Dedifferentiated amniotic fluid mesenchymal stem cell (primary cell): ENCODE data around the gene TNFRSF4.

Source experiments
- DNase-seq: peaks from one replicate; pipeline ENCODE4 v3.0.0-alpha.2; 2016; ENCODE audit errors: extremely low spot score

TNFRSF4 gene

DNA sequence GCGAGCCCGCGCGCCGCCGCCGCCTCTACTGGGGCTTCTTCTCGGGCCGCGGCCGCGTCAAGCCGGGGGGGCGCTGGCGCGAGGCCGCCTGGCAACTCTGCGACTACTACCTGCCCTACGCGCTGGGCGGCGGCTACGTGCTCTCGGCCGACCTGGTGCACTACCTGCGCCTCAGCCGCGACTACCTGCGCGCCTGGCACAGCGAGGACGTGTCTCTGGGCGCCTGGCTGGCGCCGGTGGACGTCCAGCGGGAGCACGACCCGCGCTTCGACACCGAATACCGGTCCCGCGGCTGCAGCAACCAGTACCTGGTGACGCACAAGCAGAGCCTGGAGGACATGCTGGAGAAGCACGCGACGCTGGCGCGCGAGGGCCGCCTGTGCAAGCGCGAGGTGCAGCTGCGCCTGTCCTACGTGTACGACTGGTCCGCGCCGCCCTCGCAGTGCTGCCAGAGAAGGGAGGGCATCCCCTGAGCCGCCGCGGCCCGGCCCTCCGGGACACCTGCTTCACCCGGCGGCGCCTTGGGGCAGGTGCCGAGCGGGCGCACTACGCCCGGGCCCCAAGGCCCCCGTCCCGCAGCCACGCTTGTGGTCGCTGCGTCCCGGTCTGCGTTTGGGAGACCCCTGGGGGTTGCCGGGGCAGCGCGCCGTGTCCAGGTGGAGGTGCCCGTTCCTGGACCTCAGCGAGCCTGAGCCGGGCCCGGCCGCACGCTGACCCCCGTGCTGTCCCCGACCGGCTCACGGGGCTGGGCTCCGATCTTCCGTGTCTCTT is 19.0 kb upstream of the TNFRSF4 start:
- no peak for DNase-seq

GRCh38 chr1:1232208-1232795 is 18.3 kb upstream of the TNFRSF4 start, which contains the start of gene B3GALT6:
B3GALT6 (plus strand) TSS chr1:1232237; CDS start chr1:1232279, 42 bp downstream.
- DNase-seq = no peak

- DNase-seq = peak; percentile 90
These were observed 17.7 kb upstream of the TNFRSF4 start, which contains the start of gene SDF4 for GRCh38 chr1:1231400-1232207. SDF4 (minus strand) TSS chr1:1232001; CDS start chr1:1228772, 3,229 bp downstream.

DNA sequence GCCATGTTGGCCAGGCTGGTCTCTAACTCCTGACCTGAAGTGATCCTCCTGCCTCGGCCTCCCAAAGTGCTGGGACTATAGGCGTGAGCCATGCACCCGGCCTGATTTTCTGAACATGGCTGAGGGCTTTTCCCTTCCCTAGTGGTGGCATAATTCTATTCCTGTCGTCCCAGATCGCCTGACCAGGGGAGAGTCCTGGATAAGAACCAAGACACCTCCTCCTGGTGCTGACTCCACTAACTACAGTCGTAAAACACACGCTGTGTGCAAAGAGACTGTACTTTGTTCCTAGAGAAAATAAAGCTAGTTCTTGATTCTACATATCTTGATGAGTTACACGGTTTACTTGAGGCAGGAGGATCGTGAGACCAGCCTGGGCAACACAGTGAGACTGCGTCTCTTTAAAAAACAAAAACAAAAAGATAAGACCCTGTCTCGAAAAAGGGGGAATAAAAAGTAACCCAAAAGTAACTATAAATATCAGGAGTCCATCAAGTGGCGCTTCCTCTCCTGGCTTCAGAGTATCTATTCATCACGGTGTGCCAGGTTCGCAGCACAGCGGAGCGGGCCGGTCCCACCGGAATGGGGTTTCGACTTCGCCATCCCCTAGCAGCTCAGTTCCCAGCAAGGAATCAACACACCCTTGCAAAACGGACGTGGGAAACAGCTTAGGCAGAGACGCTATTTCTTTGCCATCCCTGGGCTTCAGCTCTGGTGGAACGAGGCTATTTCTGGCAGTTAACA is 16.9 kb upstream of the TNFRSF4 start:
- peak; percentile 23 for DNase-seq

DNA sequence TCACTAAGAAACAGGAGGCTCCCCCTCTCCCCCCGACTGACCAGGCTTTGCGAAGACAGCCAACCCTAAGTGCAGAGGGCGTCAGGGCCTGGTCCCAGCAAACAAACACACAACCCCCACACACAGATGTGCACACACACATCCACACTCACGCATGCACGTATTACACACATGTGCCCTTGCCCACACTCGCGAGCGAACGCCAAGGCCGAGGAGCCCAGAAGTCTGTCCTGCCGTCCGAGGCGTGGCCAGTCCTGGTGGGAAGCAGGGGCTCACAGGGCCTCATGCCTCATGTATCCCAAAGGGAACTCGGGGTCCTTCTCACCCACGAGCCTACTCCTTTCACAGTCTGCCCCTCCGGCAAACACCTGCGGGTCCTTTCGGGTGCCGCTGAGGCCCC is 15.8 kb upstream of the TNFRSF4 start:
- no peak for DNase-seq

DNA sequence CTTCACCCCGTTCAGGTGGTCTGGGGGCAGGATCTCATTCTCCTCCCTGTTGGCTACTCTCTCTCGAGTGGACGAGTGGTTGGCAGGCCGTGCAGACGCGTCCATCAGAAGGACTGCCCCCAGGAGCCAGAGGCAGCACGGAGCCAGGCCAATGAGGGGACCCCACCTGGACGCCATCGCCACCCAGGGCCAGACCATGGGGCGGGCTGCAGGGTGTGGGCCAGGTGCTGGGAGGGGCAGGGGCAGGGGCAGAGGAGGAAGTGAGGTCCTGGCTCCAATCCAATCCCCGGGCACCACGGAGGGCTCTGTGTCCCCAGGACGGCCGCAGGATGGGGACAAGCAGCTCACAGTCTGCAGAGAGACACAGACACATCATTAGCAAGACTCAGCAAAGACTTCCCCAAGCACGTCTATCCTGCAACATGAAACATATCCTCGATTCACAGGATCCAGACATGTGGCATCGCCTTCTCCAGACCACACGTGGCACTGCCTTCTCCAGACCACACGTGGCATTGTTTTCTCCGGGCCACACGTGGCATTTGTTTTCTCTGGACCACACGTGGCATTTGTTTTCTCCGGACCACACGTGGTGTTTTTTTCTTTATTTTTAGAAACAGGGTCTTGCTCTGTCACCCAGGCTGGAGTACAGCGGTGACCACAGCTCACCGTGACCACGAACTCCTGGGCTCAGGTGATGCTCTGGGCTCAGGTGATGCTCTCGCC is 14.8 kb upstream of the TNFRSF4 start:
- no peak for DNase-seq

DNA sequence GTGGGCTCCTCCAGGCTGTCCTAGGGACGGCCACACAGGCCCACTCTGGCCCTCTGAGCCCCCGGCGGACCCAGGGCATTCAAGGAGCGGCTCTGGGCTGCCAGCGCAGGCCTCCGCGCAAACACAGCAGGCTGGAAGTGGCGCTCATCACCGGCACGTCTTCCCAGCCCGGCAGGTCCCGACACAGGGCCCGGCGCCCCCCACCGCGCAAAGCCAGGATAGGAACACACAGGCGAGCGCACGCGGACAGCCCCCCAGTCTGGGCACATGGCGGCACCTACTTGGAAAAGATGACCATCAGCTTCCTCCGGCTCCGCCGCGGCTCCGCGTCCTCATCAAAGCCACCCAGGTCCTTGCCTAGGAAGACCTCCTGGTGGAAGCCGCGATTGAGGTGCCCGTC is 14.2 kb upstream of the TNFRSF4 start:
- no peak for DNase-seq

DNA sequence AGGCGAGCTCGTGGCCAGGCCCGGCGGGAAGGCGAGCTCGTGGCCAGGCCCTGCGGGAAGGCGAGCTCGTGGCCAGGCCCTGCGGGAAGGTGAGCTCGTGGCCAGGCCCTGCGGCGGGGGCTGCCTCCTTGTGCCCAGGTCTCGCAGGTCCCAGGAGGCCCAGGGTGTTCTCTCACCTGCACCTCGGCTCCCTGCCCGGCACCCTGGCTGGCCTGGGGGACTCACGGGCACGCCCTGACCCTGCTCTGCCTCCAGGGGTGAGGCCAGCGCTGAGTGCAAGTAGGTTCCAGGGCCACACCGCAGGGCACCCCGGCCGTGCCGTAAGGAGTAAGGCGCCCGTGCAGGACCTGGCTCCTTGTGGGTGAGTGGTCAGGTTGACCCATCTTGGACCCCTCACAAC is 13.4 kb upstream of the TNFRSF4 start:
- DNase-seq = no peak

- no peak for DNase-seq
These were observed 12.8 kb upstream of the TNFRSF4 start for GRCh38 chr1:1226566-1227362.

- DNase-seq = no peak
These were observed 12.0 kb upstream of the TNFRSF4 start for GRCh38 chr1:1225913-1226312.

DNA sequence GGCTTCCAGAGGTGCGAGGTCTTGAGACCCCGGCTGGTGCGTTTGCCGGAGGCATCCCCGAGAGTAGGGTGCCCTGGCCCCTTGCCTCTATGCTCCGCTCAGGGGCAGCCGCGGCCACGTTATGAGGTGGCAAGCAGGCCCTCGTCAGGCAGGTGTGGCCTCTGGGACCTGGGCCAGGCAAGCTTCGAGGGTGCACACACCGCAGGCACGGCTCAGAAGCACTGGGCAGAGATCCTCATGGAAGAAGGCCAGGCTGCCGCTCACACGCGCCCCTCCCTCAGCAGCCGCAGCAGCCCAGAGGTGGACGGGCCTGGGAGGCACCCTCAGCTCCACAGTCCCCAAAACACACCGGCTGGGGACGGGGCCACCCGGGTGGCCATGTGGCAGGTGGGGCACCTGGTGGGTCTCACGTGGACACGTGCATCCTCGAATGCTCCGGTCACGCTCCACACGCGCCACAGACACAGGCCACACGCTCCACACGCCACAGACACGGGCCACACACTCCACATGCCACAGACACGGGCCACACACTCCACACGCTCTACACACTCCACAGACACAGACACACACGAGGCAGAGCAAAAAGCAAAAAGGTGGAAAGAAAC is 11.4 kb upstream of the TNFRSF4 start:
- DNase-seq = no peak

DNA sequence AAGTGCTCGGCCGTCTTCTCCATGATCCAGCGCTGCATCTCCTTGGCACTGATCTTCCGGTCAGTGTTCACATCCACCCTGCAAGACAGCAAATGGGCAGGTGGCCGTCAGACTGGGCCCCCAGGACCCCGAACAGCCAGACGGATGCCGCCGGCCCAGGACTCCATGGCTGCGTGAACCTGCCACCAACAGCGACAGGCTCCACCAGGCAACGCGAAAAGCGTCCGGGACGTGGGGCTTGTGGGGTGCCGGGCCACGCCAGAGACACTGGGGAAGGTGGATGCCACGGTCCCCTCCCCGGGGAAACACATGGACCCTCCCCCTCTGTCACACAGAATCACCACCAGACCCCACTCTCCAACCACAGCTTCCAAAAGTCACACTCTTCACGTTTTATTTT is 9.9 kb upstream of the TNFRSF4 start:
- DNase-seq = no peak

DNA sequence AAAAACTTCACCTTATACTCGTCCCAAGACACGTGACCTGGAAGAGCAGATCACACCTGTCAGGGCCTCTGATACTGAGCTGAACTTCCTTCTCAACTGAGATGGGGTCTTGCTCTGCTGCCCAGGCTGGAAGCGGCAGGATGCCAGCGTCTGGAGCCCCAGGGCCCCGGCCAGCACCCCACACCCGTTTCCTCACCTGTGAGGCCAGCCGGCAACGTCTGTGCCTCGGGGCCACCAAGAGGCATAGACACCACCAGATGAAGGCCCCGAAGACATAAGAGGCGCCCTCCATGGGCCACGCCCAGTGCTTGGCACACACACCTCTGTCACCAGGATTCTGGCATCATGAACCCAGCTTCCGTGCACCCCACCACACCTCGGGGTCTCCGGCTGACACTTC is 9.4 kb upstream of the TNFRSF4 start:
- no peak for DNase-seq

GRCh38 chr1:1222575-1223225 is 8.7 kb upstream of the TNFRSF4 start:
- no peak for DNase-seq

DNA sequence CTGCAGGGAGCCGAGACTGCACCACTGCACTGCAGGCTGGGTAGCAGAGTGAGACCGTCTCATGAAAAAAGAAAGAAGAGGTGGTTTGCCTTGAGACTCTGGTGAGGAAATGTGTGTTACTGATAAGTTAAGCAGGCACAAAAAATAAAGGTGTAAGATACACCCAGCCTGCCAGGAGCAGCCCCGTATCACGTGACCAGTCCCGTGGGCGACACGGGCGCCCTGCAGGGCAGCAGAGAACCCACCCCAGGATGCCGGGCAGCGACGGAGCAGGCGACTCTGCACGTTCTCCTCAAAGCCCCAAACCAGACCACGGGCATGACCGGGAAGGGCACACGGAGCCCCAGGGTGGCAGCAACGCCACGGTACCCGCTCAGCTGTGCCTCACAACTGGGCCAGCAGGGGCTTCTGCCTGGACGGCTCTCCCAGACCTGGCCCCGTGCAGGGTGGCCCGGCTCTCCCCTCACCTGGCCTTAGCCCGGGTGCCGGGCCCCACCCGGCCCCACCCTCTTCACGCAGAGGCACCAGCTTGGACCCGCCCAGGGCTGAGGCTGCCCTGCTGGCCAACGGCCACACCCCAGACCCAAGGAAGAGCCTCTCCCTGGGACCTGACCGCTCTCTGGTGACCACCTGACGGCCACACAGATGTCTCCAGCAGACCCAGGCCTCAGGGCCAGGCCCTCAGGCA is 8.1 kb upstream of the TNFRSF4 start:
- no peak for DNase-seq

DNA sequence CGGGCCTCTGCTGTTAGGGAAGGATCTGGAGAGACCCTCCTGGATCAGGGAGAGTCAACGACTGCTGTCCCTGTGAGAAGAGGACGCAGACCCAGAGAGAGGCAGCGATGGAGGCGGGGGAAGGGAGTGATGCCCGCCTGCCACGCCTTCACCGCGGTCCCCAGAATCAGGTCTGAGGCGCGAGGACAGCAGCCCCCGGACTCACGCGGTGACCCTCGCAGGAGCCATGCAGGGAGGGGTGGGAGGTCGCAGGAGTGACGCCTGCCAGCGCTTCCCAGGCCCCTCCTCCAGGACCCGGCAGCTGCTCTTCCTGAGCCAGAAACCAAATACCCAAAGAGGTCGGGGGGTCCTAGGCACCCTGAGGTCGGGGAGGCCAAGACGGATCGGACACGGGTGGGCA is 6.2 kb upstream of the TNFRSF4 start:
- no peak for DNase-seq

DNA sequence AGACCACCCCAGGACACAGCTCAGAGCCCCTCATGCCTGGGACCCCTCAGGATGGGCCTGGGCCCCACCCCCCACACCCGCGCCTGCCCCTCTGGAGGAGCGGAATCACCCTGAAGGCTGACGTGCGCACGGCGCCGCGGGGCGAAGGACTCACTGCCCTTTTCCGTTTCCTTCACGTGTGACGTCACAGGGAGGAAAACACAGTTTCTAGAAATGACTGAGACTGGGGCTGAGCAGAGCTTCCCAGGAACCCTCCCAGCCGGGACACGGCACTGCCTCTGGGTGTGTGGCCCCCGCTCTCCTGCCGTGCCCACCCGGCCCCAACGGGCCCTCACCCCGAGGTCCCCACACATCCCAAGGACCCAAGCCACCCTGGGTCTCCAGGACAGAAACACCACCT is 5.4 kb upstream of the TNFRSF4 start:
- DNase-seq = no peak

GRCh38 chr1:1218524-1219200 is 4.7 kb upstream of the TNFRSF4 start:
- no peak for DNase-seq
